Stomach (tissue), 4 donors: Measurements from ENCODE around the gene ADGRG2.

Source experiments
- POLR2AphosphoS5 ChIP-seq, 3 donors: sonication (generic); formaldehyde crosslinking; IDR thresholded peaks; one replicate each; pipeline ENCODE4 v1.6.1; 2016; ENCODE audit warnings: antibody characterized with exemption in 3 of 3
- TF ChIP-seq, protein P1 (sequence below), 7 experiments: fragments of 450-650 bp in 4 of 7; fragments of 200-600 bp in 3 of 7; sonication (generic) in 3 of 7; IDR thresholded peaks; one replicate each; pipeline ENCODE4 v1.5.1; 2016 to 2019; ENCODE audit warnings: antibody characterized with exemption in 7 of 7, control low read depth in 2 of 7, mild to moderate bottlenecking in 1 of 7

DNA sequence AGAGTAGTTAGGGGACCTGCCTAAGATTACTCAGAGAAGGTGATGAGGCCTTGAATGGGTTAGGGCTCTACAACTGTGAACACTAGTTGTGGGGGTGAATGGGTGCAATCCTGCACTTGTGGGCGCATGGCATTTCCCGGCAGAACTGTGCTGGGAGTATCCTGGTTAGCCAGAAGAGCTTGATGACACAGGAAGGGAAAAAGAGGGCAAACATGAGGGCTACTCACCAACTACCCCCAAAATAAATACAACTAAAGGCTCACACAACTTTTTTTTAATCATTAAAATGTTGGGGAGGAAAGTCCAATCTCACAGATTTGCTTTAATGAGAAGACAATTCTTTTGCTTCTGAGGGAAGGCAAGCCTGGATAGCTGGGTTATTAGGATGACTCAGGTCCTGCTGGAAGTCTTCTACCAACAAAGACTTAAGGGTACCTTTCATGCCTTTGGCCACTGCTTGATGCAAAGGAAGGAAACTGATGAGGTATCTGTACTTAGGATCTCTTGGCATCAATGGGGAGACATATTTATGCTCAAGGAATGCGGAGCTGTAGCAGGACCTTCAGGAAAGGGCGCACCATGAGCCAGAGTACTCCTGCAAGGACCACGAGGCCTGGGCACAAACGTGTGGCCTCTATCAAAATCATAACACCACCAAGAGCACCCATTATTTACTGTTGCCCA is 141.0 kb downstream of the ADGRG2 start:
- TF ChIP-seq POLR2AphosphoS5 (IDR thresholded peaks at IDR 0.05): no peak
- TF ChIP-seq, protein P1, sequence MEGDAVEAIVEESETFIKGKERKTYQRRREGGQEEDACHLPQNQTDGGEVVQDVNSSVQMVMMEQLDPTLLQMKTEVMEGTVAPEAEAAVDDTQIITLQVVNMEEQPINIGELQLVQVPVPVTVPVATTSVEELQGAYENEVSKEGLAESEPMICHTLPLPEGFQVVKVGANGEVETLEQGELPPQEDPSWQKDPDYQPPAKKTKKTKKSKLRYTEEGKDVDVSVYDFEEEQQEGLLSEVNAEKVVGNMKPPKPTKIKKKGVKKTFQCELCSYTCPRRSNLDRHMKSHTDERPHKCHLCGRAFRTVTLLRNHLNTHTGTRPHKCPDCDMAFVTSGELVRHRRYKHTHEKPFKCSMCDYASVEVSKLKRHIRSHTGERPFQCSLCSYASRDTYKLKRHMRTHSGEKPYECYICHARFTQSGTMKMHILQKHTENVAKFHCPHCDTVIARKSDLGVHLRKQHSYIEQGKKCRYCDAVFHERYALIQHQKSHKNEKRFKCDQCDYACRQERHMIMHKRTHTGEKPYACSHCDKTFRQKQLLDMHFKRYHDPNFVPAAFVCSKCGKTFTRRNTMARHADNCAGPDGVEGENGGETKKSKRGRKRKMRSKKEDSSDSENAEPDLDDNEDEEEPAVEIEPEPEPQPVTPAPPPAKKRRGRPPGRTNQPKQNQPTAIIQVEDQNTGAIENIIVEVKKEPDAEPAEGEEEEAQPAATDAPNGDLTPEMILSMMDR (IDR thresholded peaks at IDR 0.05): no peak
